HG02678 (cell line): ENCODE results near the gene C3orf18.

ENCODE experiments used
- ATAC-seq: cut with Tn5 transposase; IDR thresholded peaks from one replicate; pipeline ENCODE4 v1.9.1; 2021; ENCODE audit warnings: mild to moderate bottlenecking, moderate library complexity; ENCODE audit not compliant: unreplicated experiment

C3orf18 gene

GRCh38 chr3:50551681-50552435 lies 15.7 kb downstream of the C3orf18 start:
- no peak for ATAC-seq

GRCh38 chr3:50551054-50551659 lies 16.4 kb downstream of the C3orf18 start:
- no peak for ATAC-seq

DNA sequence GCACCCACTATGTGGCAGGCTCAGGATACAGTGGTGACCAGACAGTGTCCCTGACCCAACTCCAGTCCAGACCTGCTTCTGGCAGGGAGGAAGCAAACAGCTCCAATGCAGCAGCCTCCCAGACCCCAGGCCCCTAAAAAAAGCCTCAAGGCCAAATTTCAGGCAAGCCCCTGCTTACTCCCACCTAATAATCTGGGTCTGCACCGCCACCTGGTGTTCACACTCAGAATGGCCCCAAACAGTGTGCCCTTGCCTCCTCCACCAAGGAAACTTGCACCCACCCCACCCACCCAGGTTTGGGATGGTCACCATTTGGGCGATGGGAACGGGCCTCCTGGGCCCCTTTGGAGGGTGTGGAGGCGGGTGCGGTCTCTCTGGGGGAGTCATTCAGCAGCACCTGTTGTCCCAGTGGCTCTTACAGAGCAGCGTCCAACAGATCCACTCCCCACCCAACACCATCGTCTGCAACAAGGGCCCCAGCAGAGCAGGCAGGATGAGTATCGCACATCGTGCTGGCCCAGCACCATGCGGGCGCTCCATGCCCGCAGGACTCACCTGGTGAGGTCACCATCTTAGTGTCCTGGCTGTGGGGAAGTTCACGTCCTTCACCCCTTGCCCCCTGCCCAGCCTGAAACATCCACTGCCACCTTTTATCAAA lies 17.3 kb downstream of the C3orf18 start:
- no peak for ATAC-seq

DNA sequence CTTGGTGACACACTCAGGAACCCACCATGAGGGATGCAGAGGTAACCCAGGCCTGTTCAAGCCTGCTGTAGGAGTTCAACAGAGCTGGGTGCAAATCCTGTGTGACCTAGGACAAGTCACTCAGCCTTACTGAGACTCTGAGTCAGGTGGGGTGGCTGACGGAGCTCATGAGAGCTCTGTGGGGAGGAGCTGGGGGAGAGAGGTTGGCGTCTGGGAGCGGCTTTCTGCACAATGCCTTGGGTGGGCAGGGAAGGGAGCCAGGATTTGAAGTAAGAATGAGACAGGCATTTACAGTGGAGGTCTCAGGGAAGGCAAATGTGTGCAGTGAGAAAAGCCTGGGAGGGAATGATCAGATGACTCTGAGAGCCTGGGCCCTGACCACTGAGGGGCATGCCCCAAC lies 18.3 kb downstream of the C3orf18 start:
- no peak for ATAC-seq

GRCh38 chr3:50545781-50546180 lies 21.8 kb downstream of the C3orf18 start:
- ATAC-seq, result no peak

GRCh38 chr3:50542177-50543034 lies 25.1 kb downstream of the C3orf18 start:
- no peak for ATAC-seq

DNA sequence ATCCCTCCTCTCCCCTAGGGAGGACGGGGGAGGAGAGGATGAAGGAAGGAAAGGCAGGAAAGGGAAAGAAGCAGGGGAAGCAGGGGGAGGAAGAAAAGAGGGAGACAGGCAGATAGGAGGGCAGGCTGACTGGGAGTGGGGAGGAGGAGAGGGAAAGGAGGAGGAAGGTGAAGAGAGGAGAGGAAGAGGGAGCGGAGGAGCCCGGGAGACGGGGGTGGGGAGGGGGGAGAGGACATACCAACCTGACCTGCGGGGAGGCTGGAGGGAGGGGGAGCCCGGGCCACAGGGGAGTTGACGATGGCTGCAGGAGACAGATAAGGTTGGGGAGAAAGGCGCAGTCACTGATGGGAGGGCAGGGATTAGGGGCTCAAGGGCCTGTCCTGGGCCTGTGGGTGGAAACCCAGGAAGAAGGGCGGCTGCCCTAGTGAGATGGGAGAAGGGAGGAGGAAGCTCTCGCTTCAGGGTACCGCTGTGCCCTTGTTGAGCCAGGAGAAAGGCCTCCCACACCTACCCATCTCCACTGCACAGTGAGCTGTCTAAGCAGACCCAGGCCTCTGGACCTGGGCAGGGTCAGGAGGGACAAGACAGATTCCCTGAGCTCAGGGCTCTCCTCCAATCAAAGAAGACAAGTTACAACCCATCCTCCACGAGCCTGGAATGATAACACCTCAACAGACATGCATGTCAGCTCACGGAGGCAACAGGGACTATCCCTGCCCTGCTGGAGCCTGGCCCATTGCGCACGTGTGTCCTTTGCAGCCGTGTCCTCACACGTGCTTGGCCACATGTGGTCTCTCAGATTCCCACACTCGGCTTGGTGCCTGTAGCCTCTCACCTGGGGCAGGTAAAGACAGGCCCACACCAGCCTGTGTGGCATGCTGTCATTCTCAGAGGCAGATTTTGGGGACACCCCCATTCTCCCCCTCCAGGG lies 27.9 kb downstream of the C3orf18 start:
- ATAC-seq, result no peak

DNA sequence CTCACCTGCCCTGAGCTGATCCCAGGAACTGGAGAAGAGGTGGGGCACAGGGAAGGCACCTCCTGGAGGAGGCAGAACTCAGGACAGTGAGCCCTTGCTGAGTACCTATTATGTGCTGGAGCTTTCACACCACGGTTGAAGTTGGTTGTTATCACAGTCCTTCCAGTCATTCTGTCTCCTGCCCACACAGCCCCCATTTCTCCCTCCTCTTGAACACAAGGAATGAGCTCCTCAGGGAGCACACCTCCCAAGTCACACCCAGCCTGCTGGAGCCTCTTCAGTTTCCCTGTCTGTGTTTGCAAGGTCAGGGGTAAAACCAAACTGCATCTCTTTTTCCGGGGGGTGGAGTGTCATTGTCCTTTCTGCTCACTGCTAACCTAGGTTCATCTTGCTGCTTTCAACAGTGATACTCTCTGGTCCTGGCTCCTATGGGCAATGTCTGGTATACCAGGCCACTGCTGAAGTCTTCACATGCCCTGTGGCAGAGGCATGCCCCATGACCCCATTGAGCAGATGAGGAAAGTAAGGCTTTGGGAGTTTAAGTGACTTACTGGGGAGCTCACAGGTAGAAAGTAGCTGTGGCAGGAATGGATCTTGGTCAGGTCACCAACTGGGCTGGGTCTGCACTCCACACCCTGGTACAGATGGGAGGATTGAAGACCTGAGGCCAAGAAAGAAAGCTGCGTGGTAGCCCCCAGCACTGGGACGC lies 30.0 kb downstream of the C3orf18 start:
- ATAC-seq, result no peak

DNA sequence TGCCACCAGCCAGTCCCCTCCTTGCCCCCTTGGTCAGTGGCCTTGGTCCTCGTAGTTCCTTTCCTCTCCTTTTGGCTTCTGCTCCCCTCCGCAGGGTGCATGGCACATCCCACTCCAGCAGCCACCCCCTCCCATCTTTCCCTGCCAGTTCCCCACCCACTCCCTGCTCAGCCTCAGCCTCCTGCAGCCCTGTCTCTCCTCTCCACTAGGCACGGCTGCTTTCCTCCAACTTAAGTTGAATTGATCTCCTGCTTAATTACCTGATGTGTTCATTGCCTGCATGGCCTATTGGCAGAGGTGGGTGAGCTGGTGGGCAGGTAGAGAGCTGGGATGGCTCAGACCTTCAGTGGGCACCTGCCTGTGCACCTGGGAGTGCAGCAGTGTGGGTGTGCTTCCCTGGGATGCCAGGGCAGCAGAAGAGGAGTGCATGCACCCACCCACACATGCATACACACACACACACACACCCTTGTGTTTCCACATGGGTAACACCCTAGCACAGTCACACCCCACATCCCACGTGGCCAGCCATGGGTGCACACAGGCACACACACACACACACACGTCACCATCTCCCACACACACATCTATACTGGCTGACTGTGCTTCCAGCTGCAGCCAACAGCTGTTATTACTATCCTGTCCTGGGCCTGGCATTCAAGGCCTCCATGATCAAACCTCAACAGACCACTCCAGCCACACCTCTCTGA lies 30.9 kb downstream of the C3orf18 start:
- no peak for ATAC-seq

GRCh38 chr3:50534681-50535330 lies 32.7 kb downstream of the C3orf18 start:
- no peak for ATAC-seq

DNA sequence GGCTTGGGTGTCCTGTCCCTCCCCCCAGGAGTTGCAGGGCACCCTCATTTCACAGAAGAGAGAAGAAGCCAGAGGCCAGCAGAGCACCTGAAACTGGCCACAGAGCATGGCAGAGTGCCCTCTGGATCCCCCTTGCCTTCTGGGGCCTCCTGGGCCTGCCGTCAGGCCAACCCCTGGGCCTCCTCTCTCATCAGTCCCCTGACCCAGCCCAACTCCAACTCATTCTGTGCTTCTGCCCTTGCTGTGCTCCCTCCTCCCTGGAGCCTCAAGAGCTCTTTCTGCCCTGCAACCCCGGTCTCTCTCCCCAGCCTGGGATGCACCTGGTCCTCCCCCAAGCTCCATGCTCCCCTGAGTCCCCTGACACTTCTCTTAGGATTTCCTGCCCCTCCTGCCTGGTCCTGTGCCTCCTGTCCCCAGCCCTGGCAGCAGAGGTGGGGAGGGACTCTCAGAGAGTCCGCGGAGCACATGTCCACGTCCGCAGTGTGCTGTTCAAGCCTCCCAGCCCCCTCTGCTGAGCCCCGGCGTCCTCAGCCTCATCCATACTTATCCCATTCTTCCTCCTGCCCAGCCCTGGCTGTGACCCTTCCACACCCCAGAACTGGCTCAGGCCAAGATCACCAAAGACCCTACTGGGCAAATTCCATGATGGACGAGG lies 33.6 kb downstream of the C3orf18 start:
- ATAC-seq, result no peak

GRCh38 chr3:50533316-50533715 lies 34.2 kb downstream of the C3orf18 start:
- no peak for ATAC-seq

GRCh38 chr3:50532062-50532705 lies 35.4 kb downstream of the C3orf18 start:
- ATAC-seq, result no peak

DNA sequence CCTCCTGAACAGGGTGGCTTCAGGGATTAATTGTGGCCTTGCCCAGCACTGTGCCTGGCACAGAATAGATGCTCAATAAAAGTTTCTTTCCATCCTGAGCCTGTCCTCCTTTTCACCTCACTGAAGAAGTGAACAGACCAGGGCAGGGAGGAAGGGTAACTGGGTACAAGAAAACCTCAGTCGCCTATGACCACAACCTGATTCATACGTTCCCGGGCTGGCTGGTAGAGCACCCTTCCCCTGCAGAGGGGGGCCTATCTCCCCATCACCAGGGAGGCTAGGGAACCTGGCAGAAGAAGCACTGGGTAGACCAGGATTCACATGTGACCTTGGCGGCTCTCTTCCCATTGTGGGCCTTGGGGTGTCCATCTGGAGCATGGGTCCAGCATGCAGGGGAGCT lies 36.3 kb downstream of the C3orf18 start:
- ATAC-seq, result no peak

DNA sequence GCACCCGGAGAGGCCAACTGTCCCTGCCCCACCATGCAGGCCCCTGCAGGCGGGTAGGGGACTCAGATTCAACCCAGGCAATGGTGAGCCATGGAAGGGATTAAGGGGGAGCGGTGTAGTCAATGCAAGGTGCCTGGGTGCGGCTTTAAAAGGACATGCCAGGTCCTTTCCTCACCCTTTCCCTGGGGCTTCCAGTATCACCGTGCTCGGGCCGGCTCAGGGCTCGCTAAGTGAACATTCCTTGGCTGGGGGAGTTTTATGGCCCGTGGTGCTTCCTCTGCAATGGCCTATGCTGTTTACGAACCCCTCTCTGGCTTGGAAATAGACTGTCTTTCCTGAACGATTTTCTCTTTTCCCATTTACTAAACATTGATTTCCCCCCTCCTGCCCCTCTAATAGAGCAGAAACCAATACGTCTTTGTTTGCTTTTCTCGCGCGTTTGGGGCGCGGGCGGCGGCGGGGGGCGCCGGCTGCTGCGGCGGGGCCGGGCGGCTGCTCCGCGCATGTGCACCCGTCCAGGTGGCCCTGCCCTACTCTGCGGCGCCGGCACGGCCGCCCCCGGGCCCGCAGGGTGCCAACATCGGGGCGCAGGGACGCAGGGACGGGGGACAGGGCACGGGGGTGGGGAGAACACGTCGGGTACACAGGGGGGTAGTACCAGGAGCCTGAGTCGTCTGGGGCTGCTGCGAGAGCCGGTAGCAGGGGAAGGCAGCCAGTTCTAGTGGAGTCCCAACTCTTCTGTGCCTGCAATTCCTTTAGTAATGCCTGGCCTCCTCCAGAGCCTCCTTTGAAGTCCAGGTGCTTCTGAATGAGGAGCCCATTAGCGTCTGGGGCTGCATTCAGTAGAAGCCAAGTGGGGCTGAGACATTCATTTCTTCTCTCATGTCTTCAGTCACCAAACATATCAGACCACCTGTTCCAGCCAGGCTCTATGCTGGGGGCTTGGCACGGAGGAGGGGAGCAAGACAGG lies 37.3 kb downstream of the C3orf18 start:
- no peak for ATAC-seq

DNA sequence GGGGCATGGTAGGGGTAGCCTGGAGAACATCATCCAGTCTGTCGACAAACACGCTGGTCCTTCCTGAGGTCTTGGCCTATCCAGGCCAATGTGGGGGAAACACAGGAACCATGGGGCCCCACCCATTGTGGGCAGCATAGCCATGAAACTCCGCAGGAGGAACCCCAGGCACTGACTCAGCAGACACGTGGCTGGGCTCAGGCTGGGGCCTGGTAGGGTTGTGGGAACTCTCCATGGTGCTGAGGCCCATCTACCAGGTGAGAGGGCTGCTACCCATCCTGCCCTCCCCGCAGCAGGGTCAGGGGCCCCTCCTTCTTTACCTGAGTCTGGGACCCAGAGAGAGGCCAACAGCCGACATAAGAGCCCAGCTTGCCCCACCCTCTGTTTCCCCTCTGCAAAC lies 41.6 kb downstream of the C3orf18 start:
- no peak for ATAC-seq
